Effector CD8-positive, alpha-beta T cell (primary cell): ENCODE results near the gene UNC50.
"Not testable (repeated sequence)": the region's sequence is repeated elsewhere in the genome, so short reads cannot be mapped to it uniquely, and the experiment has no call there.

Source experiments
- DNase-seq: peaks from one replicate; lab custom pipeline; 2025; lab: John Stamatoyannopoulos, UW

Gene UNC50

DNA sequence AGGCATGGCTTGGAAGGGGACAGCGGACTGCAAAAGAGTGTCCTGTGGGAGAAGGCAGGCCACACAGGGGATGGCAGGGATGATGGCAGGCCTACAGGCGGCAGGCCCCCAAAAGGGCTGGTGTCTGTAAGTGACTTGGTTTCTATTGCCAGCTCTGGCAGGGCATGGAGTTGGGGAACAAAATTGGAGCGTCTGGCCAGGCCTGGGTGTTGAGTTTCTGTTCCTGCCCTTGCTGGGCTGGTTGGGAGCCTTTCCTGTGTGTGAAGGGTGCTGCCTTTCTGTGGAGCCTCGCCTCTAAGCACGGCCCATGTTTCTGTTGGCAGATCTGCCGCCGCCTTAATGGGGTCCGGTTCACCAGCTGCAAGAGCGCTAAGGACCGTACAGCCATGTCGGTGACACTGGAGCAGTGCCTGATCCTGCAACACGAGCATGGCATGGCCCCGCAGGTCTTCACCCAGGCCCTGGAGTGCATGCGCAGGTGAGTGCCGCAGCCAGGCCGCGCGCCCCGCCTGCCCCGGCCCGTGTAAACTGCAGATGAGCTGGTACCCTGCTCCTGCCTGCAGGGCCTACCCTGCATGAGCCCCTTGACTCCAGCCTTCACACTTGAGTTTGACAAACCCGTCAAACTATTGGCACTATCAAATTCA, 31.6 kb upstream of the UNC50 start:
- DNase-seq: no peak

GRCh38 chr2:98577313-98577712, 31.1 kb upstream of the UNC50 start:
- DNase-seq: no peak

- no peak for DNase-seq
Observed at GRCh38 chr2:98578231-98578630, 30.2 kb upstream of the UNC50 start.

DNA sequence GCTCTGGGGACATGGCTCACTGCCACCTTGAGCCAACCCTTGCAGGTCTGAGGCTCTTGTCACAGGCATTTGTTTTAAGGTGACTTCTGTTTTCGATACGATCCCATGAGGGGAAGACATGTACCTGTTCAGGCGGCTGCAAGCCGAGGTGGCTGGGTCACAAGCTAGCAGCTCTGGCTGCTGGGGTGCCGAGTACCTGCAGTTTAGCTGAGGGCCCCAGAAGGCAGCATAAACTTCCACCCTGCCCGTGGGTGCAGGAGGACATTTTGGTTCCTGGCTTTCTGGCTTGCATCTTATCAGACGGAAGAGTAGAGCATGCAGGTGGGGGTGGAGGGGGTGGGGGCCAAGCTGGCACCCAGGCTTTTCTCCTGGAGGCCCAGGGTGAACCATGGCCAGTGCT, 28.5 kb upstream of the UNC50 start:
- no peak for DNase-seq

DNA sequence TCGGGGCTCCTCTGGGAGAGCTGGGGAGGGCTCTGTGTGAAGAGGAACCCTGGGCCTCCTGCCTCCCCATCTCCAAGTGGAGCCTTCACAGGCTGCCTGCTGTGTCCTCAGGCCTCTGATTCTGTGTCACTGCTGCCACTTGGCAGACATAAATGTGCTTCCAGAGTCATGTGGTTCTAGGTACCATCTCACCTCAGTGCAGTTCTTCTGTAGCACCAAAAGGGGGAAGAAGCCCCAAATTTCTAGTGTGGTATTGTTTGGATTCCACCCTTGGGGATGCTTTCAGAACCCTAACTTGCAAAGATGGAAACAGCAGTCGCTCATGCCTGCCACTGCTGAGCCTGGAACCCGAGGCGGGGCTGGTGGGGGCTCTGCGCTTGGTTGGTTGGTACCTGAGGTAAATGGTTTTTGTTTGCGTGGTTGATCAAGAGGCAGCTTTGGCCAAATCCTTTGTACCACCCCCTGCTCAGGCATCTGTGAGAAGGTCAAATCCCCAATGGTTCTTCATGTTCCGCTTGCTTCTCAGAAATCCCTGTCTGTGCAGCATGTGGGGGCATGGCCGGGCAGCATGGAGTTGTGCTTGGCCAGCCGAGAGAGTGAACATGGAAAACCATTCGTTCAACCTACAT, 27.6 kb upstream of the UNC50 start:
- no peak for DNase-seq

GRCh38 chr2:98582523-98582922, 25.9 kb upstream of the UNC50 start:
- DNase-seq: no peak

DNA sequence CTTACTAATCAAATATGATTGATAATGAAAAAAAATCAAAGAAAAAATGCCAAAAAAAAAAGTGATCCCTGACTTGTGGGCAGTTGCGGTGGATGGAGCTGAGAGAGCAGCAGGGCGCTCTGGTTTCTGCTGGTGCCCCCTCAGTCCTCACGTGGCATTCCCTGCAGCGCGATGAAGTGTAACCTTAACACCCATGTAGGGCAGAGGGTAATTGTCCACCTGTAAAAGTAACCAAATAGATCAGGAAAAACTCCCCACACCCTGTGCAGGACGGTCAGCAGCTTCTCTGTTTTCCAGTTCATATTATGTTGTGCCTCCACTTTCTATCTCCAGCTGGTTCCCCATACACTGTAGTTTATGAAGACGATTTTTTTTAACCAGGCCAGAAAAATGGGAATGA, 25.1 kb upstream of the UNC50 start:
- no peak for DNase-seq

GRCh38 chr2:98583816-98584618, 24.4 kb upstream of the UNC50 start:
- no peak for DNase-seq

- no peak for DNase-seq
Observed at GRCh38 chr2:98585386-98585785, 23.0 kb upstream of the UNC50 start.

GRCh38 chr2:98586551-98587140, 21.7 kb upstream of the UNC50 start:
- DNase-seq: no peak

DNA sequence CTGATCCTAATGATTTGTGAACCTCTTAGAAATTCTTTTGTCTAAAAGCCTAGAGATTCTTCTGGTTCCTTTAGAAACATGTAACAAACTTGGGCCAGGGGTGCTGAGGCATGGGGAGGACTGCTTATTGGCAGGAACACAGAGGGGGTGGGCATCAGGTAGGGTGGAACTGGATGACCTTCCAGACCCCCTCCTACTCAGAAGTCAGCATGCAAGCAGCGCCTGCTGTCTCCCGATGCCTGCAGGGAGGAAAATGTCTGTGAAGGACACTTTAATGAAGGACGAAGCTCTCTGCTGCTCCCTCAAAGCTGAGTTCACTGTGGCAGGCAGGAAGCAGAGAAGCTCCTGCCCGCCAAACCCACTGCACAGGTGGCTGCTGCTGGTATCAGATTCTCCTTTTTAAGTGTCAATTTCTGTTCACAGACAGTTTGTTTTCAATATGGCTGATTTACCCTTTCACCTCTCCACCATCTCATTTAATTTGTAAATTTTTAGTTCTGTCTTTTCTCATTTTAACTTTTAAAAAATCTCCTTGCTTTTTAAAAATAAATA, 19.4 kb upstream of the UNC50 start:
- DNase-seq: no peak

DNA sequence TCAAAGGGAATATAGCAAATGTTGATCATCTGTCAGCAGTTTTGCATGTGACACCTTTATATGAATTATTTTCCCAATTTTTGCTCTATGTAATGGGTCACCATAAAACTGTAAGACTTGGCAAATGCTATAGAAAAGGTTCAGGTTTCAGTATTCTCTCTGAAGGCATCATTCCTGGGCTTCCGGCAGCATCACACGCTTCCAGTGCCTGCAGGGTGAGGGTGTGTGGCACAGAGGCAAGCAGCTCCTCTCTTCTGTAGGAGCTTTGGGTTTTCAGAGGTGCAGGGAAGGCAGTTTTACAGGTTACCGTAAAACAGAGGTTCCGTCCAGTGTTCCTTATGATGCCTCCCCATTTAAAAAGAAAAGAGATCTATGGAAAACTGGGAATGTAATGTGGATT, 18.9 kb upstream of the UNC50 start:
- DNase-seq: no peak

GRCh38 chr2:98592565-98592964, 15.8 kb upstream of the UNC50 start:
- DNase-seq: no peak

GRCh38 chr2:98594665-98595064, 13.7 kb upstream of the UNC50 start:
- DNase-seq: not testable (repeated sequence)

DNA sequence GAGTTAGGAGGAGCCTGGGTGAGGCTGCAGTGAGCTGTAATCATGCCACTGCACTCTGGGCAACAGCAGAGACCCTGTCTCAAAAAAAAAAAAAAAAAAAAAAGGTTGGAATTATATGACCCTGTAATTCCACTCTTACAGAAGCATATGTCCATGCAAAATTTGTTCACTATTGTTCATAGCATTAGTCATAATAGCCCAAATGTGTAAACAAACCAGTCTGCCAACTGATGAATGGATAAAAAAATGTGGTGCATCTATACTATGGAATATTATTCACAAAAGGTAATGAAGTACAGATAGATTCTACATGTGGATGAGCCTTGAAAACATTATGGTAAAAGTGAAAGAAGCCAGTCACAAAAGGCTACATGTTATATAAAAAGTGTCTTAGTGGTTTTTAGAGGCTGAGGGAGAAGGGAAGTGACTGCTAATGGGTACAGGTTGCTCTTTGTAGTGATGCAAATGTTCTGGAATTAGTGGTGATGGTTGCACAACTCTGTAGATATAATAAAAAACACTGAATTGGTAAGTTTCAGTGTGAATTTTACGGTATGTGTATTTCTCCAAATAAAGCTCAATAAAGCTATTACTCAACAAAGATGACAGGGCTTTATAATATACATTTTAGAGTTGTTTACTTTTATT, 9.5 kb upstream of the UNC50 start:
- no peak for DNase-seq

GRCh38 chr2:98601532-98602132, 6.8 kb upstream of the UNC50 start:
- DNase-seq: no peak

DNA sequence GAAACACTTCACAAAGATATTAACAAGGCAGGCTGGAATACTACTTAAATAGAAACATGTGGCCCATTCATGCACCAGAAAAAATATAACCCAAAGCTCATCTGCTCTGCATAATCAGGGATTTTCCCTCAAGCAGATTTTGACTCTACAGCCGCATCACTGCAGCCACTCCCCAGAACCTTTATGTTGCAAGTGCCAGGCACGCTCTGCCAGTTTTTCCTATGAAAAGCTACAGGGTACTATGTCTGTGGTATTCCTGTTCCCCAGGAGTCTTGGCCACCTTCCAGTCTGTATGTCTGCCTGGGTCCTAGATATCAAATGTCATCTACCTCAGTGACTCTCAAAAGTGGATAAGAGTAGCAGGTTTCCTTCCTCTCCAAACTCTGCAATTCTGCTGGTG, 3.8 kb upstream of the UNC50 start:
- DNase-seq: no peak

DNA sequence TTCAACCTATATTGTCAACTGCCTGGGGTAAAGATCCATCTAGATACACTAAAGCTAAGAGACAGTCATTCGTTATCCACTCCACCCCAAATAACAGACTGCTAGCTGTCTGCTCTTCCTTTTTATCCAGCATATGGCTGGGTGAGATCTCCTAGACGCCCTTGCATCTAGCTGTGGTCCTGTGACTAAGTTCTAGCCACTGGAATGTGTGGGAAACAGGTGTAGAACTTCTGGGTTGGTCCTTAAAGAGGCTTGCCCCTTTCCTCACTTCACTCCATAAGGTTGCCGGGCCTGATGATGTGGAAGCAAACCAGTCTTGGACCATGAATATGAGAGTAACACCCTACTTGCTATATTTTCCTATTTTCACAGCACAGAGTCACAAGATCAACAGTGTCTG, 3.3 kb upstream of the UNC50 start:
- DNase-seq: no peak

DNA sequence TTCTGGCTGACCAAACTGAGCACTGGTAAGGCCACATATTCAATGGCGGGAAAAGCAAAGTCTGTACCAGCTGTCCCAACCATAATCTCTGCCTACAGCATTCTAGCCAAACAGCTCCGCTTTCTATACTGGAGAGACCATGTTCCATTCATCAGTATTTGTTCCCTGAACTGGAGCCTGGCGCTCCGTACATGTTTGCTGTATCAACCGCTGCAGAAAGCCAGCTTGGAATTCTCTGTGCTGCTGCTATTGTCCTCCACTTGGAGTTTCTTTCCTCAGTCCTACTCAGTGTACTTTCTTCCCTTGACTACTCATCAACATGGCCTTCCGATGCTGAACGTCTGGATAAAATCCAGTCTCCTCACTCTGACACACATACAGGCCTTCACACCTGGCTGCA, 2.0 kb upstream of the UNC50 start:
- DNase-seq: no peak

DNA sequence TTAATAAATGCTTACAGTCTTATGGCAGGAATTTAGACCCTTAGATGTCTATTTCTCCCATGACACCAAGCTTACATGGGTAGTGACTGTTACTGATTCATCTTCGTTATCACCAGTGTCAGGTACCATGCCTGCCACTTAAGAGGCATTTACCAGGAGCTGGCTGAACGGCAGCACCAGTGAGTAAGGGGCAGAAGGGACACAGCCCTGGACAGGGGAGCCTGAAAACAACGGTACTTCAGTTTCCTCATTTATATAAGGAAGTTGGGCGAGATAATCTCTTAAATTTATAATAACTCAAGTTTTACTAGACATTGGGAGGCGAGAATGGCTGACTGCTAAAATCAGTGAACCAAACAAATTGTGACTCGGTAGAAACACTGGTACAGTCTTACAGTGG, 1.3 kb upstream of the UNC50 start:
- DNase-seq: no peak

GRCh38 chr2:98607741-98608115, 661 bp upstream of the UNC50 start:
- no peak for DNase-seq
